GM18502 (cell line): ENCODE data around the gene SURF2.
"Not testable (repeated sequence)": the region's sequence is repeated elsewhere in the genome, so short reads cannot be mapped to it uniquely, and the experiment has no call there.

Experiments used
- ATAC-seq: cut with Tn5 transposase; IDR thresholded peaks from one replicate; pipeline ENCODE4 v1.9.1; 2021; ENCODE audit warnings: mild to moderate bottlenecking; ENCODE audit not compliant: unreplicated experiment, poor library complexity

SURF2 gene

GRCh38 chr9:133356391-133357091 is at the start of gene SURF2, which contains the start of gene SURF1:
TSS of gene SURF2 (plus strand) at chr9:133356550. CDS start at chr9:133356593, 43 bp downstream.
TSS of gene SURF1 (minus strand) at chr9:133356487. CDS start at chr9:133356453, 34 bp downstream.
- peak; percentile 61 for ATAC-seq

- ATAC-seq, result no peak
Observed at GRCh38 chr9:133307301-133307700, 49.0 kb upstream of the SURF2 start.

- no peak for ATAC-seq
Observed at GRCh38 chr9:133309608-133310007, 46.7 kb upstream of the SURF2 start.

DNA sequence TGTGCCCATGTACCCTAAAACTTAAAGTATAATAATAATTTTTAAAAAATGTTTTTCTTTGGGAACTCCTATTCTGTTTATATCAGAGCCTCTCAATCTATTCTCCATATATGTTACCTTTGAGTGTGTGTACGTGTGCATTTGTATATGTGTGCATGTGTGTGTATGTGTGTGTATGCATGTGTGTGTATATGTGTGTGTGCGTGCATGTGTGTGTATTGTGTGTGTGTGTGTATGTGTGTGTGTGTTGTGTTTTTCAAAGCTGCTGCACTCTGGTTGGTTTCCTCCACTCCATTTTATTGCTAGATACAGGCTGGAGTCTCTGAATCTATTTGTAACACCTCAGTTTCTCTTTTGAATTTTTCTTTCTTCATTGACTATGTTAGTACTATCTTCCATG is 40.4 kb upstream of the SURF2 start:
- no peak for ATAC-seq

GRCh38 chr9:133317551-133317950 is 38.8 kb upstream of the SURF2 start:
- not testable (repeated sequence) for ATAC-seq

GRCh38 chr9:133320421-133320881 is 35.9 kb upstream of the SURF2 start:
- ATAC-seq, result no peak

- no peak for ATAC-seq
Observed at GRCh38 chr9:133321411-133321935, 34.9 kb upstream of the SURF2 start.

DNA sequence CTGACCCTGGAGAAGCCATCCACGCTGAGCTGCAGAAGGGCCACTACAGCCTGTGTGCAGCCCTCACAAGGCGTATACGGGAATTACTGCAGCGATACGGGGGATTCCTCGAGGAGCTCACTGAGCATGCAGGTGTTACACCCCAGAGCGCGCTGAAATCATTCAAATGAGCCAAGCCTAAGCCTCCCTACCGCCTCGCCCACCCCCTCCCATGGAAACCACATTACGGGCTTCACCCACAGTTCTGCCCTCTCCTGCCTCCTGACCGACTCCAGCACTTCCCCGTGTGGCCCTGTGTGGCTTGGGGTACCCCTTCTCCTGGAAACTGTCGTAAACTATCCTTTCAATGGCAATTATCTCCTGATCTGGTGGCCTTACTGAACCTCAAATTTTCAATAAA is 33.6 kb upstream of the SURF2 start:
- ATAC-seq, result no peak

- ATAC-seq, result no peak
Observed at GRCh38 chr9:133323211-133323610, 33.1 kb upstream of the SURF2 start.

GRCh38 chr9:133323991-133324703 is 32.2 kb upstream of the SURF2 start:
- no peak for ATAC-seq

DNA sequence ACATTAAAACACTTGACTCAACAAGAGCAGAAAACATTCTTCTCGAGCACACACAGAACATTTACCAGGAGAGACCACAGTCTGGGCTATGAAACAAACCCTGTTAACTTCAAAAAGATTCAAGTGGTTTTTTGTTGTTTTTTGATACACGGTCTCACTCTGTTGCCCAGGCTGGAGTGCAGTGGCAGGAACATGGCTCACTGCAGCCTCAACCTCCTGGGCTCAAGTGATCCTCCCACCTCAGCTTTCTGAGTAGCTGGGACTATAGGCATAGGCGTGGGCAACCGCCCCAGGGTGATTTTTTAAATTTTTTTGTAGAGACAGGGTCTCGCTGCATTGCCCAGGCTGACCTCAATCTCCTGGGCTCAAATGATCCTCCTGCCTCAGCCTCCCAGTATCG is 29.3 kb upstream of the SURF2 start:
- ATAC-seq, result not testable (repeated sequence)

DNA sequence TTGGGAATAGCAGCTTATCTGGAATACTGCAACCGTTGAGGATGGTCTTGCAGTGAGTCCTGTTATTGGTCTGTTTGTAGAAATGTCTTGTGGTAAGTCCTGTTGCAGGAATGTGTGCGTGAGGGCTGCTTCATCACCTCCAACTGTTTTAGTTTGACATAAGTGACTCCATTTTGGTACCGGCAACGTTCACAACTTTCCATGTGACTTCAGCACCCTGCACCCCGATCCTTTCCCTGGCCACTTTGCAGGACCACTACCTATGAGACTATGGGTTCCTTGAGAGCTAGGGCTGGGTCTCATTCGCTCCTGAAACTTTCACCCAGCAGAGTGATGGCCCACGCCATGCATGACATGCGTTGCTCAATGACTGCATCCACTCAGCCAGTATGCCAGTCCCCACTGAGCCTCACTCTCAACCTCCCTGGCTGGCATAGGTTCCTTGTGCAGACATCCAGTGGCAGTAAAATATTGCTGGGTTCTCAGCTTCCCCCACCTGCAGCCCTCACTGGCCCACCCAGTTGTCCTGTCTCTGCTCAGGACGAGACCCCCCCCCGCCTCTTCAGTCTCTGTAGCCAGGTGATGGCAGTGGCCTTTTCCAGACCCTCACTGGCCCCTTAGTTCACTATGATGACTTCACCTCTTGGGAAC is 28.4 kb upstream of the SURF2 start:
- no peak for ATAC-seq

- ATAC-seq, result not testable (repeated sequence)
Observed at GRCh38 chr9:133329306-133330156, 26.8 kb upstream of the SURF2 start.

DNA sequence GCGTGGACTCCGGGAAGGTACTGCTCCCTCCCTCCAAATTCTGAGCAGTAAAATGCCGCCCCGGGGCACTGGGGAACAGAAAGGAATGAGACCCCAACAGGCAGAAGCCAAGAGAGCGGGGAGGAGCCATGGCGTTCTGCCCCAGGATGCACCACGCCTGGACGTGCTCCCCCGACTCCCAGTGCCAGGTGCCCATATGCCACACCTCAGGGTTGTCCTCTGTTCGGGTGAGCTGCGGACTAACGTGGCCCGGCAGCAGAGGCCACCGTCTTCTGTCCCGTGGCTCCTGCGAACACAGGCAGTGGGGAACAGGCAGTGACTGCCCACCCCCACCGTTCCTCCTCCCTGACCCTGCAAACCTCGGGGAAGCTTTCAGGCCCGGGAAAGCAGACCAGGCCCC is 25.1 kb upstream of the SURF2 start:
- ATAC-seq, result no peak

- no peak for ATAC-seq
Observed at GRCh38 chr9:133331641-133332380, 24.5 kb upstream of the SURF2 start.

DNA sequence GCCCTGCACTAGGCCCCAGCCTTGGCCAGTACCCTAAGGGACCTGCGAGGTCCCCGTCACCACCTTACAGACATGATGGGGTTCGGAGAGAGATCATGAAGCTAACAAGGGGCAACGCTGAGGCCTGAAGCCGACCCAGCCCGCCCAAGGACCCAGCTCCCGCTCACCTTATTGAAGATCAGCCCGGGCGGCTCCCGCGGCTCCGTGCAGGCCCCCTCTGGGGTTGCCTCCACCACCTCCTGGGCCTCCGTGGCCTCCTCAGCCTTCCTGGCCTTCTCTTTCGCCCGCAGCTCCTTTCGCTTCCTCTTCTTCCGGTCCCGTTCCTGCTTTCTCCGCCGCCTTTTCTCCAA is 24.0 kb upstream of the SURF2 start:
- no peak for ATAC-seq

GRCh38 chr9:133333011-133333410 is 23.3 kb upstream of the SURF2 start:
- no peak for ATAC-seq

DNA sequence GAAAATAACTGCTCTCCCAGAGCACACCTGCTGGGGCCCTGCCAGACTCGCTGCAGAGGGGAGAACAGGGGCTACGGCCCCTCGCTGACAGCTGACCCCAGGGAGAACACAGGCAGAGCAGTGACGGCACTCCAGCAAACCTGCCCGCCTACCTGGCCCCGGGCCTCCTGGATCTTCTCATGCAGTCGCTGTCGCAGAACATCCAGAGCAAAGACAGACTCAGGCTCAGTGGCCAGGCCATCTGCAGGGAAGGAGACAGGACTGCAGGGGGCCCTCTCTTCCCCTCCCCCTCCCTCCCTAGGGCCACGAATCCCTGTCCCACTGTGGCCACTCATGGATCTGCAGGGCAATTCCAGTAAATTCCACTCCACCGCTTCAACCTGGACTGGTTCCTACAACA is 22.8 kb upstream of the SURF2 start:
- ATAC-seq, result no peak

DNA sequence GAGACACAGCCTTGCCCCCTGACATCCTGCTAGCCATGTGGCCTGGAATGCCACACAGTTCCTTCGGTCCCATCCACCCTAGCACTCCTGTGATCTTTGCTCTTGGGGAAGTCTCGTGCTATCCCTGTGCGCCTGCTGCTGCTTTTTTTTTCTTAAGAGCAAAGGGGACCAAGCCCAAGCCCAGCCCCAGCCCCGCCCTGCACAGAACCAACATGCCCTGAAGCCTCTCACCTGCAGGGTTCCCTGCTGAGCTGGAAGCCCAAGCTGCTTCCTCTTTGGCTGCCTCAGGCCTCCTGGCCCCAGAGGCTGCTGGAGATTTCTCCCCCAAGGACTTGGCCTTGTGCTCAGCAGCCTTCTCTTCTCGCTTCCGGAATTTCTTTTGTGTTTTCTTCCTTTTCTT is 22.2 kb upstream of the SURF2 start:
- ATAC-seq, result no peak
